ENCODE results near the gene CYFIP1.

The CYFIP1 gene

DNA sequence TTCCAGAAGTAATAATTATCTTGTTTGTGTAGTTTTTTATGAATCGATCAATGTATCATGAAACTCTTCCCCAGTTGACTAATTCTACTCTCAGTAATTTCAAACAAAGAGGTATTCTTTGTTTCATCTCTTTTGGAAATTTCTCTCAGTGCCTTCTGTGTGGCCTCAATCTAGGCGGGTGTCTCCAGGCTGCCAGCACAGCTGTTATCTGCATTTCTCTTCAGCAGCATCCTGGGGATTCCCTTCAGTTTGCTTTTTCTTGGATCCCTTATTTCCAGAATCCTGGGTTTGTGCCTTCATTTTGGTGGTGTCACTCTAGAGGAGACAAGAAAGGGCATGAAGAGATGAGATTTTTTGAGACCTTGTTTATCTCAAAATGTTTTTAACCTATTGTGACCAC is 119.0 kb downstream of the CYFIP1 start:
- no peak overlapping the region for H3K4me3 ChIP-seq
- H3K27ac ChIP-seq, result no peak overlapping the region
- TF ChIP-seq CTCF (IDR thresholded peaks at IDR 0.05), result no peak
- DNase-seq (ENCODE audit: low spot score), result no peak

GRCh38 chr15:22856659-22857058 is 123.5 kb downstream of the CYFIP1 start:
- no peak for TF ChIP-seq CTCF (IDR thresholded peaks at IDR 0.05)
- DNase-seq (ENCODE audit: low spot score), result no peak

GRCh38 chr15:22855791-22856190 is 124.4 kb downstream of the CYFIP1 start:
- TF ChIP-seq CTCF (IDR thresholded peaks at IDR 0.05), result no peak

More at GRCh38 chr15:22856659-22857058, 123.5 kb downstream of the CYFIP1 start:
- Histone ChIP-seq H3K4me3 (no peak overlapping the region), H3K27ac (no peak overlapping the region)

GRCh38 chr15:22851513-22851912 is 128.7 kb downstream of the CYFIP1 start:
- no peak for DNase-seq (ENCODE audit: low spot score)
- no peak for TF ChIP-seq CTCF (IDR thresholded peaks at IDR 0.05)
- H3K4me3 ChIP-seq, result no peak overlapping the region
- H3K27ac ChIP-seq, result no peak overlapping the region

More at GRCh38 chr15:22855791-22856190, 124.4 kb downstream of the CYFIP1 start:
- no peak for DNase-seq (ENCODE audit: low spot score)
- Histone ChIP-seq H3K4me3 (no peak overlapping the region), H3K27ac (no peak overlapping the region)

- no peak for TF ChIP-seq CTCF (IDR thresholded peaks at IDR 0.05)
- no peak for DNase-seq (ENCODE audit: low spot score)
- no peak overlapping the region for H3K4me3 ChIP-seq
- no peak overlapping the region for H3K27ac ChIP-seq
Observed at GRCh38 chr15:22850055-22850454, 130.1 kb downstream of the CYFIP1 start.

DNA sequence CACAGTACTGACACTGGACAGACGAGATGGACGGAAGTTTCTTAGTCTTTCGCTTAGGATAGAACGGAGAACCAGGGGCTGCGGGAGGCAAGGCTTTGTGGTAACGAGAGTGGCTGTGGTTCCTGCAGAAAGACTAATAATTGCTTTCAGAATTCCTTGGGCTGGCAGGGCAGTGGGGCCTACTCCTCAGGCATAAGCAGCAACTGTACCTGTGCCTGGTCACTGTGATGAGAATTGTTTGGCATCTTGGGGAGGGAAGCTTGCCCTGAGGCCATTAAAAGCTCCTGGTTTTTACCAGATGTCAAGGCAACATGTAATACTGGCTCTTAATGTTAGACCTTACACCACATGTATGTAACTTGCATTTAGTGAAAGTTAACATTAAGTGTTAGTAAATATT is 134.1 kb downstream of the CYFIP1 start:
- Histone ChIP-seq H3K4me3 (no peak overlapping the region), H3K27ac (no peak overlapping the region)
- no peak for DNase-seq (ENCODE audit: low spot score)
- no peak for TF ChIP-seq CTCF (IDR thresholded peaks at IDR 0.05)

- H3K27ac ChIP-seq, result no peak overlapping the region
- no peak for DNase-seq (ENCODE audit: low spot score)
- TF ChIP-seq CTCF (IDR thresholded peaks at IDR 0.05), result no peak
- H3K4me3 ChIP-seq, result no peak overlapping the region
Observed at GRCh38 chr15:22845289-22845900, 134.8 kb downstream of the CYFIP1 start.

Measured in coronary artery (tissue), 2 donors.